Gastroesophageal sphincter (tissue), 3 donors: ENCODE data around the gene ZNF236.

Experiments used
- CTCF ChIP-seq, 4 experiments: fragments of 200-600 bp in 2 of 4; fragments of 450-650 bp in 2 of 4; sonication (generic) in 1 of 4; IDR thresholded peaks; one replicate each; pipeline ENCODE4 v1.5.1; 2017 to 2019; ENCODE audit warnings: antibody characterized with exemption in 4 of 4, mild to moderate bottlenecking in 2 of 4, moderate library complexity in 2 of 4
- EP300 ChIP-seq: sonication (generic); formaldehyde crosslinking; IDR thresholded peaks from one replicate; pipeline ENCODE4 v1.6.1; 2017; ENCODE audit warnings: antibody characterized with exemption, mild to moderate bottlenecking
- POLR2A ChIP-seq, 2 donors: fragments of 450-650 bp; IDR thresholded peaks; one replicate each; pipeline ENCODE4 v1.6.1; 2017; ENCODE audit warnings: antibody characterized with exemption in 2 of 2, mild to moderate bottlenecking in 2 of 2, moderate library complexity in 1 of 2

- TF ChIP-seq CTCF (IDR thresholded peaks at IDR 0.05) (no peak), POLR2A (IDR thresholded peaks at IDR 0.05) (no peak), EP300 (no peak)
Observed at GRCh38 chr18:76819411-76820136, 2.8 kb upstream of the ZNF236 start.
